Mesenteric fat pad (tissue), 1 donor: ENCODE data around the gene FAM120A. TPM values are rescaled to one million over a fixed set of nuclear protein-coding genes. Genes with fewer than 3 reads are reported as not detected.

Source experiments
- DNase-seq: peaks from one replicate; pipeline ENCODE4 v3.0.0-alpha.2; 2020; ENCODE audit warnings: low spot score
- total RNA-seq: library from RNA; stranded (reverse); fragmentation: NEBNext Ultra II Directional; extraction: Animal tissue kit (Norgen Biotek cat#: 25700); gene quantifications from one replicate; pipeline ENCODE4 v1.2.1, GENCODE V29; 2021
- donor health status: DM: yes; HTN: yes; CAD: no.

The FAM120A gene
- total RNA-seq, 1 donor from 2014 or later = 98.0 TPM

- no peak for DNase-seq
These were observed 141.1 kb downstream of the FAM120A start for GRCh38 chr9:93592643-93593021.

GRCh38 chr9:93593144-93593658 is 141.7 kb downstream of the FAM120A start:
- DNase-seq = no peak

- no peak for DNase-seq
These were observed 142.7 kb downstream of the FAM120A start for GRCh38 chr9:93594041-93594756.

GRCh38 chr9:93595461-93595860 is 144.0 kb downstream of the FAM120A start:
- no peak for DNase-seq

GRCh38 chr9:93595861-93596365 is 144.4 kb downstream of the FAM120A start:
- DNase-seq = peak; percentile 85

GRCh38 chr9:93596399-93596798 is 144.9 kb downstream of the FAM120A start:
- peak; percentile 68 for DNase-seq

- peak; percentile 26 for DNase-seq
These were observed 145.7 kb downstream of the FAM120A start for GRCh38 chr9:93597142-93597706.

GRCh38 chr9:93597871-93598646 is 146.6 kb downstream of the FAM120A start:
- peak; percentile 77 for DNase-seq

GRCh38 chr9:93598647-93599241 is 147.3 kb downstream of the FAM120A start:
- DNase-seq = peak; percentile 62

- DNase-seq = peak; percentile 53
These were observed 148.3 kb downstream of the FAM120A start for GRCh38 chr9:93599571-93600403.

- peak; percentile 73 for DNase-seq
These were observed 149.0 kb downstream of the FAM120A start for GRCh38 chr9:93600504-93600903.

- no peak for DNase-seq
These were observed 149.6 kb downstream of the FAM120A start for GRCh38 chr9:93601063-93601462.

- DNase-seq = peak; percentile 69
These were observed 150.2 kb downstream of the FAM120A start for GRCh38 chr9:93601666-93602065.

GRCh38 chr9:93603011-93603410 is 151.5 kb downstream of the FAM120A start:
- peak; percentile 86 for DNase-seq

- DNase-seq = no peak
These were observed 152.4 kb downstream of the FAM120A start for GRCh38 chr9:93603906-93604326.

GRCh38 chr9:93606187-93606586 is 154.7 kb downstream of the FAM120A start:
- DNase-seq = no peak

GRCh38 chr9:93610206-93610605 is 158.7 kb downstream of the FAM120A start:
- DNase-seq = no peak

- DNase-seq = no peak
These were observed 160.7 kb downstream of the FAM120A start for GRCh38 chr9:93612052-93612795.

- peak; percentile 28 for DNase-seq
These were observed 161.3 kb downstream of the FAM120A start for GRCh38 chr9:93612796-93613154.

GRCh38 chr9:93613174-93613573 is 161.7 kb downstream of the FAM120A start:
- peak; percentile 78 for DNase-seq
